DMS53 treated with DMSO at 0.1 percent for 48 hours (cell line): ENCODE measurements around the gene COL1A1.

Source experiments
- DNase-seq: peaks from one replicate; lab custom pipeline; 2025; ENCODE audit not compliant: unreplicated experiment; lab: John Stamatoyannopoulos, UW

COL1A1 gene

DNA sequence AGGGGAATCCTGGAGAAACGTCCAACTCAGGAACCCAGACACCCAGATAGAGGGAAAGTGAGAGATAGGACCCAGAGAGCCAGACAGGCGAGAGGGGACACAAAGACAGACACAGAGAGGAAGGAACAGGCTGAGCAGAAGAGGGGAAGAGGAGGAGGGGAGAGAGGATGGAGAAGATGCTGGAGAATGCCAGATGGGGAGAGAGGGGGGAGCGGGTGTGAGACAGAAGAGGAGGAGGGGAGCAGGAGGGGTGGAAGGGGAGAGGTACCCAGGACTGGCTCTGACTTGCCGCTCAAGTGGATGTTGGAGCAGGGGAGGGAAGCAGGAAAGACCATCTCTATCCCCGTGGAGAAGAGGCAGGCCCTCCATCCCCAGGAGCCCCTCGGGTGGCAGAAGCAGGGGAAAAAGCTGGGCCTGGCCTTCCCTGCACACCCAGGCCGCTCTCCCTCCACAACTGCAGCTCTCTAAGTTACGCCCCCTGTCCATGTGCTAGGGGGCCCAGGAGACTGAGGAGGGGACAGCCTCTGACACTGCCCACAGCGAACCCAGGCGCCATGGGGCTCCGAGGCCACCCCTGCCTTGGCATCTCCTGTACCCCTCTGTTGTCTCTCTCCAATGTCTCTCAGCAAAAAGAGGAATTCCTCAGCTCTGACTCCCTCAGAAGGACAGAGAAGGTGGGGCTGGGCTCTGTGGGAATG is 55.8 kb downstream of the COL1A1 start:
- DNase-seq: no peak

DNA sequence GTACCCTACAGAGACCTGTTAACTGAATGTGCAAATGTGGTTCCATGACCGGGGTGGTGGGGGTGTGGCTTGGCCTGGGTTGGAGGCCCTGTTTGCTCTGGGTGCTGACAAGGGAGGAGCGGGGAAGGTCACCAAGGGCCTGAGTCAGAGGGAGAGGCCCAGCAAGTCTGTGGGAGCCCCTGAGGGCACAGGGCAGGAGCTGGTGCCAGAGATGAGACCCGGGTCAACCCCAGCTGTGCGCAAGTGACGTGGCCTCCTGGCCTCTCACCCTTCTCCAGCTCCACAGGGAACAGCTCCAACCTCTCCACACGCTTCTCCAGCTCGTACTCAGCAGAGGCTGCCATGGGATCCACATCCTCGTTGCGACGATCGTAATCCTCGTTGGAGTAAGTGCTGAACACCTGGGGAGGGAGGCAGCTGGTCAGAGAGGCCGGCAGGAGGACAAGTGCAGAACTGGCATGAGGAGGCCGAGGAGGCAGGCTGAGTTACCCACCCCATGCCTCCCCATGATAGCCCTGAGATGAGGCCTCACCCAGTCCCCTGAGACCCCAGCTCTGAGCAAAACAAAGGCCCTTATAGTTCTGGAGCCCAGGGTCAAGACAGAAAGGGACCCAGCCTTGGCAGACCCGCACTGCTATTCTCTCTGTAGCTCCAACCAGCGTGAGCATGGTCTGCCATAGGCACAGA is 56.4 kb downstream of the COL1A1 start:
- DNase-seq: no peak

- DNase-seq: no peak
These were observed 57.1 kb downstream of the COL1A1 start for GRCh38 chr17:50144355-50144754.

- DNase-seq: no peak
These were observed 57.8 kb downstream of the COL1A1 start for GRCh38 chr17:50143461-50144176.

DNA sequence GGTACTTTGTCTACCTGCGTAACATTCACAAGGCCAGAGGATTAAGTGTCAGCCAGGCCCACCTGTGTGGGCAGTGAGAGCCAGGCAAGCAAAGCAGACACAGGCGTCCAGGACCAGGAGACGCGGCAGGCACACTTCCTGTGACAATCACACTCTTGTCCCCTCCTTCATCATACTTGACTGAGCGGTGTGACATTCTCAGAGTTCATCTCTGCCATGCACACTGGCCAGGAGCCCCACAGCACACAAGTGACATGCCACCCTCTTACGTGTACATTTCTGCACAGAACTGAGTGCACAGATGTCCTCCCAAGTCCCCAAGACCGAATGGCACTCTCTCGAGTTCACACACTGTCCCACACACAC is 59.7 kb downstream of the COL1A1 start:
- no peak for DNase-seq

- DNase-seq: no peak
These were observed 60.2 kb downstream of the COL1A1 start for GRCh38 chr17:50141026-50141744.

DNA sequence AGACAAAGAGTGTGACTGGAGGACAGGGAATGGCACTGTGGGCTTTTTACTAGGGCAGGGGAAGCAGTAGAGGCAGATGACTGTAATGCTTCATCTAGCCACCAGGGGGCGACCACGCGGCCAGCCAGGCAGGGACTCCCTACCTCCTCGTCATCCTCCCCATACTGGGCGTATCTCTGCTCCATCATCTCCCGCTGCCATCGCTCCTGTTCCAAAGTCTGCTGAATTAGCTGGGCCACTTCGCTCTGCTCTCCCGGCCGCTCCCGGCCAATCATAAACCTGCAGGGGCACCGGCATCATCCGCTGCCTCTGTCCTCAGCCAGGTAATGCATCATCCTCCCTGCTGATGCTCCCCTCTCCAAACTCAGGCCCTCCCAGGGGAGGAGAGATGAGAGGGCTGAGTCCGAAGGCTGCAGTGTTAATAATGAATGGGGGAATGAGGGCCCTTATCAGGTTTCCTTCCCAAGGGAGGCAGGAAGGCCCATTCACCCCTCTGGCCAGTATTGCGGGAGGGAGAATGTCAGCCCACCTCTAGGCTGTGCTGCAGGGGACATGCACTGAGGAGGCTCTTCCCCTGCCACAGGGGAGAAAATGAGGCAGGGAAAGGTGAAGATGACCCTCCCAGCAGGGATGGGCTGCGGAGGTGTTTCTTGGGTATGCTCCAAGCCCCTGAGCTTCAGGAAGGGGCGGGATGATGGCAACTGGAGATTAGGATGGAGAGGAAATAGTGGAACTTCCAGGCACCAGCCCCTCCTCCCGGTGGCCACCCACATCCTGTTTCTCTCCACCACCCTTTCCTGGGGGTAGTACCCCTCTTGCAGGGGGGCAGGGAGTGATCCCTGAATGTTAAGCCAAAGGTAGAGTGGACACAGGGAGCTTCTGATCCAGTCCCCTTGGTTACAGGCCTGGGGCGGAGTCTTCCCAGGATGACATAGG is 61.2 kb downstream of the COL1A1 start:
- peak; percentile 62 for DNase-seq

DNA sequence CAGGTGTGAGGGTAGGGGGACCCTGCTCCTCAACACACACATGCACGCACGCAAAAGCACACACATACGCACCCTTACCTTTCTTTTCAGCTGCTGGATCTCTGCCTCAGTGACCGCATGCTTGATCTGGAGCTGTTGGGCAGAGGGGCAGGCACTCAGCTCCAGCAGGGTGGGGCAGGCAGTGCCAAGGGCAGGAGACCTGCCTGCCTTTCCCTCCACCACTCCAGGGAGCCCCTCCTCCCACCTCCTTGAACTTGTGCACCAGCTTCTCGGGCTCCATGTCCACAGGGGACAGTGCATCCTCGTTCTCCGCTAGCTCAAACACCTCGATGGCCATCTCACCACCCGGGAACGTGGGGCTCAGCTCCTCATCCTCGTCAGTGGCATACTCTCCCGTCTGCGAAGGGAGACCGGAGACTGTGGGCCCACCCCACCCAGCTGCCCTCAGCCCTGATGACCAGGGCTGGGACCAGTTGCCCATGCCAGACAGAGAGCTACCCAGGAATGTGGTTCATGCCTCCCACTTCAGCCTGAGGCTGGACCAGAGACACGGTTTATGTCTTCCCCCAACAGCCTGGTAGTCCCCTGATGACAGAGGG is 62.1 kb downstream of the COL1A1 start:
- DNase-seq: no peak

GRCh38 chr17:50137042-50137441 is 64.4 kb downstream of the COL1A1 start:
- no peak for DNase-seq

DNA sequence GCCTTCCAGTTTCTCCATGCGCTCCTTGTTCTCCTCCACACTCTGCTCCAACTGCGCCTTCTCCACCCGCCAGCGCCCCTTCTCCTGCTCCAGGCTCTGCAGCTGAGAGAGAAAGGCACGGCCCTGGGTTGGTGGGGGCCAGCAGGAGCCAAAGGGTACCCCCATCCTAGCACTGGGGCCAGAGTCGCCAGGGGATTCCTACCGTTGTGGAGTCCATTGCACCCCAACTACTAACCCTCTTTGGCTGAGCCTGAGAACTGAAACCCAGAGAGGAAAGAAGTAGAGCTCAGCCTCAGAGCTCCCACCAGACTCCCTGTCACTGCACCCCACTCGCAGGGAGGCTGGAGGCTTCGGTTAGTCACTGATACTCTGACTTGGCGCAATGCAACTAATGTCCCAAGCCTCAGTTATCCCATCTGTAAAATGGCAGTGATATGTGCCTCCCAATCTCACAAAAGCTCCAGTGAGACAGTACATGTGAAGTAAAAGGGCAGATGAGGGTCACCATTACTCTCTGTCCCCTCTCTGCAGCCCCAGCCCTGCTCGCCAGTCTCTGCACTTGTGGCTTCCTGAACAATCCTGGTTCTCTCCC is 65.2 kb downstream of the COL1A1 start:
- DNase-seq: no peak

DNA sequence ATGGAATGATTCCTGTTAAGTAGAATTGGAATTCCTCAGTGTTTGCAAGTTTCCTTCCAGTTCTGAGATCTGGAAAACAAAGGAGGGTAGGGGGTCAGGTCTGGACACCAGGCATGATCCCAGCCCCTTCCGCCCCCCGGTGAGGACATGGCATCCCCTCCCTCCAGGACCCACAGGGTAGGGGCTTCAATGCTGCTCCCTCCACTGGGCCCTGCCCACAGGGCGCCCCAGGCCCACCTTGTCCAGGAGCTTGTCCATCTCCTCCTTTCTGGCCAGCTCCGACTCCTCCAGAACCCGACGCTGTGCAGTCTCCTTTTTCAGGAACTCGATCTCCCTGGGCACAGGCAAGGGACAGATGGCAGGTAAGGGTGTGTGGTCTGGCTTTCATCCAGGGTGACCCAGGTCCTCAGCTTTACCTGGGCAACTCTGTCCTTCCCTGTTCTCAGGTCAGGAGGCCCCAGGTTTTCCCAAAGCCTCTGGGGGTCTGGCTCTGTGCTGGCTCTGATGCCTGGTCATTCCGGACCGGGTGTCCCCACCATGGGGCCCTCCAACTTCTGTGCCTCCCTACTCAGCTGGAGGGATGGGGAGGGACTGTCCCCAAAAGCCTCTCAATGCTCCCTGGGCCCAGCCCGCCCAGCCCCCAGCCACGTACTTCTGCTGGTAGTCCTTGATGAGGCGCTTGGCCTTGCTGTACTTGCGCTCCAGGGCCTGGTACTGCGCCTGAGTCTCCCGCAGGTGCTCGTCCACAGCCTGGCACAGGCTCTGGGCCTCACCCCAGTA is 65.9 kb downstream of the COL1A1 start:
- DNase-seq: no peak

GRCh38 chr17:50134206-50135110 is 67.0 kb downstream of the COL1A1 start:
- no peak for DNase-seq

DNA sequence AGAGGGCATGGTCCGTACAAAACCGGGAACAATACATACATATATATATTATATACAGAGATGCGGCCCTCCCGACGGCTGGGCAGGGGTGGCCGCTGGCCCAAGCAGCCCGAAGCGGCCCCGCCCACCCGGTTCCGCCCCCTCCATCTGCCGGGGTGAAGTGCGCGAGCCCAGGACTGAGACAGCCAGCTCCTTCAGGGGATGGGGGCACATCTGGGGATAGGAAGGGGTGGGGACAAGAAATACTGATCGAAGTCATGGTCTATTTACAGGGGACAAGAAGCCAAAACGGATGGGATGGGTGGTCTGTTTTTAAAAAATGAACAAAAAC is 67.7 kb downstream of the COL1A1 start:
- DNase-seq: no peak
